ENCODE results near the gene TXNRD2.

Gene TXNRD2

DNA sequence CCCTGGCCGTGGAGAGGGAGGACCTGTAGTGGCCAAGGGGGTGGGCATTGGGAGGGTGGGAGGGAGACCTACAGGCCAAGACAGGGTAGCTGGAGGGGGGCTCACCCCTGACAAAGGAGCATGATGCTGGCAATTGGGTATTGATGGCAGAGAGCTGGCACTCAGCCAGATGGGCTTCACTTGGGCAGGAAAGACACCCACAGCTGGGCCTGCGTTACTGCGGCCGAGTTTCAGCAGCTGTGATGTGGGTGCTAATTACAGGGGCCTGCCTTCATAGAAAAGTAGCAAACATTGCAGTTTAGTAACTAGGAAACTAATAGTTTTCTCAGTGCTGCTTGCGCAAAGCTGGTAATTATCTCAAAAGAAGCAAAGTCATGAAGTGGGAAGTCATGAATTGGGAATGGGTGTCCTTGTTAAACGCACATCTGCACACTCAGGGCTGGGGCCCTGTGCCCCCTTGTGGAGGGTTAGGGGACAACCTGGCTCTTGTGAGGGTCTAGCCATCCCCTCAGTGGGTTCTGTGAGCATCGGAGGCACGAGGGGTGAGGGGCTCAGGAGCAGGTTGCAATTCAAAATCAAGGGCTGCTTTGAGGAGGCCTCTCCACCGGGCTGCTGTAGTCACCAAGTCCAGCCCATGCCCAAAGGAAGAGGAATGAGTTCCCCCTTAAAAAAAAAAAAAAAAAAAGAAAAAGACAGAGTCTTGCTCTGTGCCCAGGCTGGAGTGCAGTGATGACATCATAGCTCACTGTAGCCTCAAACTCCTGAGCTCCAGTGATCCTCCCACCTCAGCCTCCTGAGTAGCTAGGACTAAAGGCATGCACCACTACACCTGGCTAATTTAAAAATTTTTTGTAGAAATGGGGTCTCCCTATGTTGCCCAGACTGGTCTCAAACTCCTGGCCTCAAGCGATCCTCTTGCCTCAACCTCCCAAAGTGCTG is 24.4 kb upstream of the TXNRD2 start:
- Mint-ChIP-seq H3K4me3 (no peak overlapping the region), H3K9me3 (no peaks in the 10 kb centered on the region), H3K4me1 (ENCODE audit: low read depth) (peaks cover 1% of the 10 kb centered on the region), H3K36me3 (ENCODE audit: low read depth) (peaks cover 4% of the 10 kb centered on the region), H3K27ac (no peak overlapping the region), H3K27me3 (ENCODE audit: low read depth) (no peaks in the 10 kb centered on the region)
- DNase-seq (ENCODE audit: low spot score) = no peak

DNA sequence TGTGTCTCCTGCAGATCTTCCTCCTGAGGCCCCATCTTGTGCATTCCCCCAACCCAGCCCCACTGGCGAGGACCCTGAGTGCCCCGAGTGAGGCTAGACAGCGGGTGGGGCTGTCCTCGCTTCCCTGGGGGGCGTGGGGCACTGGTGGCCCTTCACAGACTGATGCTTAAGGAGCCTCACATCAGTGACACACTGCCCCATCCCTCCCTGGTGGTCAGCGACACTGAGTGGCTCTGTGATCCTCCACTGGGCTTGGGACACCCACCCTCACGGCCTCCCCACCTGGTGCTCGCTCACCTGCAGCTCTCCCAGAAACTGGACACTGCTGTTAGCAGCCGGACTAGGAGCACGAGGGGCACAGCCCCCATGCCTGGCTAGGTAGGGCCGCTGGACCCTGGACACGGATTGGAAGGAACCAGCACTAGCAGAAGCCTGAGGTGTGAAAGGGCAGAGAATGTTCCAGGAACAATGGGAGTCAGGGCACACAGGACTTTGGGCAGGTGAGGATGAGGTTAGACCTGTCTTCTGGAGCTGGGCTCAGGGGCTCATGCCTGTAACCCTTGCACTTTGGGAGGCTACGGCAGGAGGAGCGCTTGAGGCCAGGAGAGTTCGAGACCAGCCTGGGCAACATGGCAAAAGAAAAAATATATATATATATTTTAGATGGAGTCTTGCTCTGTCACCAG is 23.2 kb upstream of the TXNRD2 start:
- H3K27ac Mint-ChIP-seq = no peak overlapping the region

DNA sequence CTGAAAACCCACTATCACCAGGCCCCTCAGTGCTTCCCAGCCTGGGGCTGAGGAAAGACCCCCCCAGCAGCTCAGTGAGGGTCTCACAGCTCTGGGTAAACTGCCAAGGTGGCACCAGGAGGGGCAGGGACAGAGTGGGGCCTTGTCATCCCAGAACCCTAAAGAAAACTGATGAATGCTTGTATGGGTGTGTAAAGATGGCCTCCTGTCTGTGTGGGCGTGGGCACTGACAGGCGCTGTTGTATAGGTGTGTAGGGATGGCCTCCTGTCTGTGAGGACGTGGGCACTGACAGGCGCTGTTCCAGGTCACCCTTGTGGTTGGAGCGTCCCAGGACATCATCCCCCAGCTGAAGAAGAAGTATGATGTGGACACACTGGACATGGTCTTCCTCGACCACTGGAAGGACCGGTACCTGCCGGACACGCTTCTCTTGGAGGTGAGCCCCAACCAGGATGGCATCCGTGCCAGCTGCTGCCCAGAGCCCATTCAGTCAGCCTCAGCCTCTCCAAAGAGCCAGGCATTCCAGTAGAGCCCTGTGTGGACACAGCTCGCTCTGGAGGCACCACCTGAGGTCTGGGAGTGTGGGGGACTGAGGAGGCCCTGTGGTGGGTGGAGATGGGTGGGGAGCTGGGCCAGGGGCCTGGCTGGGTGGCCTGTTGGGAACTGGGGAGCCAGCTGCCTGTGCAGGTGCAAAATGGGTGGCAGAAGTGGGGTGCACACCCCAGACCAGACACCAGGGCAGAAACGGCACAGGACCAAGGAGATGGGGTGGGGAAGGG is 22.4 kb upstream of the TXNRD2 start:
- no peak overlapping the region for H3K4me3 Mint-ChIP-seq
- H3K36me3 Mint-ChIP-seq (ENCODE audit: low read depth) = peaks cover 4% of the 10 kb centered on the region
- no peaks in the 10 kb centered on the region for H3K27me3 Mint-ChIP-seq (ENCODE audit: low read depth)
- no peak overlapping the region for H3K27ac Mint-ChIP-seq
- H3K4me1 Mint-ChIP-seq (ENCODE audit: low read depth) = no peaks in the 10 kb centered on the region
- no peak for DNase-seq (ENCODE audit: low spot score)
- H3K9me3 Mint-ChIP-seq = no peaks in the 10 kb centered on the region

More for the DNA sequence above, 23.2 kb upstream of the TXNRD2 start:
- H3K4me3 Mint-ChIP-seq = no peak overlapping the region
- peaks cover 4% of the 10 kb centered on the region for H3K36me3 Mint-ChIP-seq (ENCODE audit: low read depth)
- H3K9me3 Mint-ChIP-seq = no peaks in the 10 kb centered on the region
- H3K4me1 Mint-ChIP-seq (ENCODE audit: low read depth) = no peaks in the 10 kb centered on the region
- DNase-seq (ENCODE audit: low spot score) = no peak
- no peaks in the 10 kb centered on the region for H3K27me3 Mint-ChIP-seq (ENCODE audit: low read depth)

DNA sequence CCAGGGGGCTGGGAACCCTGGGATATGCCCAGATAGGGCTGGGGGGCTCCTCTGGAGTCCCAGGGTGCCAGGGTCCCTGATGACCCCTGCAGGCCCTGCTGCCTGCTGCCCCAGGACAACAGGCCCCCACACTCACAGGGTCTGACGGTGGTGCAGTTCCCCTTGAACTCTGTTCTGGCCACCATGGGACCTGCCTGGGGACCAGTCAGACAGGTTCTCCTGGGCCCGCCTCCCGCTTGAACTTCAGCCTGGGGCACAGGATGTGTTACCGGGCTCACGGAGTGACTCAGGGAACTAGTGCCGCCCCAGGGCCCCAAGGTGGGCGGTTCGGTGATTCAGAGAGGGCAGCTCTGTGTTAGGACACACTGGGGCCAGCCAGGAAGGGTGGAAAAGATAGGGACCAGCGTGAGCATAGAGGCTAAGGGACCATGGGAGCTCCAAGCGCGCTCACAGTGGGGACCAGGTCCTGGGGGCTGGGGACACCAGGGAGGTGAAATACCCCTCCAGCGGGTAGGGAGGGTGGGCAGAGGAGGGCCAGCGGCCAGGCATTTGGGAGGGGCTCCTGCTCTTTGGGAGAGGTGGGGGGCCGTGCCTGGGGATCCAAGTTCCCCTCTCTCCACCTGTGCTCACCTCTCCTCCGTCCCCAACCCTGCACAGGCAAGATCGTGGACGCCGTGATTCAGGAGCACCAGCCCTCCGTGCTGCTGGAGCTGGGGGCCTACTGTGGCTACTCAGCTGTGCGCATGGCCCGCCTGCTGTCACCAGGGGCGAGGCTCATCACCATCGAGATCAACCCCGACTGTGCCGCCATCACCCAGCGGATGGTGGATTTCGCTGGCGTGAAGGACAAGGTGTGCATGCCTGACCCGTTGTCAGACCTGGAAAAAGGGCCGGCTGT is 21.5 kb upstream of the TXNRD2 start:
- H3K4me1 Mint-ChIP-seq (ENCODE audit: low read depth) = no peaks in the 10 kb centered on the region
- DNase-seq (ENCODE audit: low spot score) = peak; percentile 66
- no peaks in the 10 kb centered on the region for H3K9me3 Mint-ChIP-seq
- H3K27me3 Mint-ChIP-seq (ENCODE audit: low read depth) = no peaks in the 10 kb centered on the region
- no peak overlapping the region for H3K27ac Mint-ChIP-seq
- no peak overlapping the region for H3K4me3 Mint-ChIP-seq
- peaks cover 4% of the 10 kb centered on the region for H3K36me3 Mint-ChIP-seq (ENCODE audit: low read depth)

DNA sequence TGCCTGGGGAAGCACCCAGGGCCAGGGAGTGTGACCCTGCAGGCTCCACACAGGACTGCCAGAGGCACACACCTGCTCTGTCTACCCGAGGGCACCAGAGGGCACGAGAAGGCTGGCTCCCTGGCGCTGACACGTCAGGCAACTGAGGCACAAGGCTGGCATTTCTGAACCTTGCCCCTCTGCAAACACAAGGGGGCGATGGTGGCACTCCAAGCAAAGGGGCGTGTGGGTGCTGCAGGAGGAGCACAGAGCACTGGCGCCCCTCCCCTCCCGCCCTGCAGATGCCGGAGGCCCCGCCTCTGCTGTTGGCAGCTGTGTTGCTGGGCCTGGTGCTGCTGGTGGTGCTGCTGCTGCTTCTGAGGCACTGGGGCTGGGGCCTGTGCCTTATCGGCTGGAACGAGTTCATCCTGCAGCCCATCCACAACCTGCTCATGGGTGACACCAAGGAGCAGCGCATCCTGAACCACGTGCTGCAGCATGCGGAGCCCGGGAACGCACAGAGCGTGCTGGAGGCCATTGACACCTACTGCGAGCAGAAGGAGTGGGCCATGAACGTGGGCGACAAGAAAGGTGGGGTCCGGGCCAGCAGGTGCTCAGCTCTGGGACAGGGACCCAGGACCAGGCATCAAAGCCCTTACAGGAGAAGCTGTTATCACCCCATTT is 20.8 kb upstream of the TXNRD2 start:
- no peaks in the 10 kb centered on the region for H3K27me3 Mint-ChIP-seq (ENCODE audit: low read depth)
- H3K4me1 Mint-ChIP-seq (ENCODE audit: low read depth) = no peaks in the 10 kb centered on the region
- DNase-seq (ENCODE audit: low spot score) = peak; percentile 39
- peaks cover 4% of the 10 kb centered on the region for H3K36me3 Mint-ChIP-seq (ENCODE audit: low read depth)
- H3K9me3 Mint-ChIP-seq = no peaks in the 10 kb centered on the region
- H3K27ac Mint-ChIP-seq = no peak overlapping the region
- H3K4me3 Mint-ChIP-seq = no peak overlapping the region

DNA sequence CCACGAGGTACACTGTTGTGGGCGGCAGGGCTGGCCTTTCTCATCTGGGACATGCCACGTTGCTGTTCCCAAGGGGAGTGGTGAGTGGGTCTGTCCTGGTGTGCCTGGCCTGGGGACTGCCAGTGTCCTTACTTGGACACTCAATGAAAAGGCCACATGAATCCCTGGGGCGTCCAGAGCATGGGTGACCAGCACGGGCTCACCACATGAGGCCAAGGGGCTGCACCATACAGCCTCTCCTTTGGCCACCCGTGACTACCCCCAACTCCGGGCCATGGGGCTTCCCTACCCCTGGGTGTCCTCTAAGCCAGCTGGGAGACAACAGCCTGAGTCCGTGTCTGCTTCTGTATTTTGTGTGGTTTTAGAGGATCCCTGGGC is 20.2 kb upstream of the TXNRD2 start:
- no peak overlapping the region for H3K27ac Mint-ChIP-seq

DNA sequence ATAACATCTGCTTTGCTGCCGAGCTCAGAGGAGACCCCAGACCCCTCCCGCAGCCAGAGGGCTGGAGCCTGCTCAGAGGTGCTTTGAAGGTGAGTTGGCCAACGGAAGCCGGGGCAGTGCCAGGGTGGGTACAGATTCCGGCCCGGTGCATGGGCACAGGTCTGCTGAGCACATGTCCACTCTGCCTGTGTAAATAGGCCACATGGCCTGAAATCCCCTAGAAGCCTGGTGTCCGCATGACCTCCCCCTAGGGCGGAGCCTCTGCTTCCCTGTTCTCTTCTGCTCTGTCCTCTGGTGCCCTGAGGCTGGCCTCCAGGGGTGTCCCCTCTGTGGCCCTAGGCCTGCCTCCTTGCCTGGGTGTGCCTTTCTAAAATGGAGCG is 19.6 kb upstream of the TXNRD2 start:
- Mint-ChIP-seq H3K27ac (no peak overlapping the region), H3K4me1 (ENCODE audit: low read depth) (no peaks in the 10 kb centered on the region), H3K36me3 (ENCODE audit: low read depth) (no peaks in the 10 kb centered on the region), H3K9me3 (no peaks in the 10 kb centered on the region), H3K4me3 (no peak overlapping the region), H3K27me3 (ENCODE audit: low read depth) (no peaks in the 10 kb centered on the region)
- DNase-seq (ENCODE audit: low spot score) = no peak

More for the DNA sequence above, 20.2 kb upstream of the TXNRD2 start:
- DNase-seq (ENCODE audit: low spot score) = no peak
- no peak overlapping the region for H3K4me3 Mint-ChIP-seq
- no peaks in the 10 kb centered on the region for H3K36me3 Mint-ChIP-seq (ENCODE audit: low read depth)
- H3K9me3 Mint-ChIP-seq = no peaks in the 10 kb centered on the region
- no peaks in the 10 kb centered on the region for H3K4me1 Mint-ChIP-seq (ENCODE audit: low read depth)
- H3K27me3 Mint-ChIP-seq (ENCODE audit: low read depth) = no peaks in the 10 kb centered on the region

DNA sequence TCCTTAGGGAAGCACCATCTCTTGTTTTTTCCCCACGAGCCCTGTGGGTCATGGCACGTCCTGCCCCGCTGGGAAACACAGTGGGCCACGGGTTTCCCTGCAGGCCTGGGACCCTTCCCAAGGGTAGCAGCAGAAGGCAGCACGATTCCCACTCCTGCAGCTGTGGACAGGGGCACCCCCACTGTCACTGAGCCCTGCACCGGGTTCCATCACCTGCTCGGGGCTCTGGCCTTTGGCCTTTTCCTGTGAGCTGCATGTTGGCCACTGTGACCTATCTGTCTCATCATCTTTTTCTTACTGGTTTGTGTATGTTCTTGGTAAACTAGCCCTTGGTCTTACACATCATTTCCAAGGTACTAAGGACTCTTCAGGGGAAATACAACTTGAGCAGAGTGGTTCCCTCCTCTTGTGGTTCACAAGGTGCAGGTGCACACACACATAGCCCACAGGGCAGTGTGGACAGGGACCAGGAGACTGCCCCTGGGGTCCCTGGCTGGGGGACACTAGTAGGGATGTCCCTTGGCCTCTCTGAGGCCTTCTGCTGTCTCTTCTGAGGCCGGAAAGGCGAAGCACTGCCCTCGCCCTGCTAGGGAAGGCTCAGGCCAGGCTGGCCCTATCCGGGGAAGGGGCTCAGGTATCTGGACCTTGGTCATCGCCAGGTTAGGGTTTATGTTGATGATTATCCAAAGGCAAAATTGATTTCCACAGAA is 19.0 kb upstream of the TXNRD2 start:
- no peaks in the 10 kb centered on the region for H3K27me3 Mint-ChIP-seq (ENCODE audit: low read depth)
- H3K36me3 Mint-ChIP-seq (ENCODE audit: low read depth) = no peaks in the 10 kb centered on the region
- H3K27ac Mint-ChIP-seq = no peak overlapping the region
- no peak for DNase-seq (ENCODE audit: low spot score)
- peaks cover 2% of the 10 kb centered on the region for H3K4me1 Mint-ChIP-seq (ENCODE audit: low read depth)
- no peaks in the 10 kb centered on the region for H3K9me3 Mint-ChIP-seq
- H3K4me3 Mint-ChIP-seq = no peak overlapping the region

DNA sequence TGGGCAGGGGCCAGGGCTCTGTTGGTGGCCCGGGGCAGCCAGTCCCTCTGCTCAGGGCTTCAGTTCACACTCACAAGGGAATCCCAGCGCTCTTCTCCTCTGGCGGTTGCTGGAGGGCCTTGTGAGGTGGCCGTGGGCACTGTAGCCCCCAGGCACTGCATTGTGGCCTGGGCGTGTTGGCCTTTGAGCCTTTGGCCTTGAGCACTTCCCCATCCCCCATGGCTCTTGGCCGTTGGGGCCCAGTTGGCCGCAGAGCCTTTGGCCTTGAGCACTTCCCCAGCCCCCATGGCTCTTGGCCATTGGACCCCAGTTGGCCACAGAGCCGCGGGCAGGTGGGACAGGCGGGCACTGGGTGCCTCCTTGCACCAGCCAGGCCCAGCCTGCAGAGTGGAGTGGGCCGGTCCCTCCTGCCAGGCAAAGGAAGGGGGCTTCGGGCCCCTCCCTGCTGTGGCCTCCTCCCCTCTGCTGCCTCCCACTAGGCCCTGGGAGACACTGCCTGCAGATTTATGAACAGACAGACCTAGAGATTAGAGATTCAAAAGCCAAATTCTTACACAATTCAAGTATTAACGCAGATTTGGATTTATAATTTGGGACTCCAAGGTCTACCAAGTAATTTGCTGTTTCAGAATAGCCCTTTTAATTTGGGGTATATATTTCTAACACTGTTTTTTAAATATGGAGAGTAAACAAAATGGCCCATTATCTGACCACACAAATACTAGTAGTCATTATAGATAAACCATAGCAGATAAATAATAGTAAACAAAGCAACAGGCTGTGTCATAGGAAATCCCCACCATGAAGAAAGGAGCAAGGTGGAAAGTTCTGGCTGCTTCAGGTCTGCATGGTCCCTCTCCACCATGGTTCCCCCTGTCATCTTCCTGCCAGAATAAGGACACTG is 18.2 kb upstream of the TXNRD2 start:
- no peaks in the 10 kb centered on the region for H3K9me3 Mint-ChIP-seq
- no peak for DNase-seq (ENCODE audit: low spot score)
- H3K4me3 Mint-ChIP-seq = no peak overlapping the region
- peaks cover 6% of the 10 kb centered on the region for H3K4me1 Mint-ChIP-seq (ENCODE audit: low read depth)
- H3K27ac Mint-ChIP-seq = no peak overlapping the region
- H3K36me3 Mint-ChIP-seq (ENCODE audit: low read depth) = no peaks in the 10 kb centered on the region
- no peaks in the 10 kb centered on the region for H3K27me3 Mint-ChIP-seq (ENCODE audit: low read depth)

DNA sequence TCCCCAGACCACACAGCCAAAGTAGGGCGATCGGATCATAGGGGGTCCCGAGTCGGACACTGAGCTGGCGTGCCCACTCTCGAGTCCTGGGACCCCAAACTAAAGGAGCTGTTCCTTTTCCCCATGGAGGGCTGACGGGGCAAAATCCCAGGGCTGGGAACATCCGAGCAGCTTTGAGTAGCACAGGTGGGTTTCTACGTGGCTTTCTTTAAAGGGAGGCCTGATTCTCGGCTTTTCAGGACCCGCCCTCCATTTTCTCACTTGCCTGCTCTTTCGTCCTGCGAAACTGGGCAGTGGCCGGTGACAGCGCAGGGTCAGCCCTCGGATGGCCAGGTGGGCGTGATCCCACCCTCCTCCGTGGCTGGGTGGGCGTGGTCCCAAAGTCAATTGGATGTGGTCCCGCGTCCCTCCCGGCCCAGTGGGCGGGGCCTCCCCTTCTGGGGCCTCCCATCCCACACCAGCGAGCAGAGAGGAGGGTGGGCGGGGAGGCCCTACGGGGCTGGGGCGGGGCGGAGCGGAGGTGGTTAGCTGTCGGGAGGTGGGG is 17.5 kb upstream of the TXNRD2 start:
- no peak for DNase-seq (ENCODE audit: low spot score)
- H3K27me3 Mint-ChIP-seq (ENCODE audit: low read depth) = no peaks in the 10 kb centered on the region

DNA sequence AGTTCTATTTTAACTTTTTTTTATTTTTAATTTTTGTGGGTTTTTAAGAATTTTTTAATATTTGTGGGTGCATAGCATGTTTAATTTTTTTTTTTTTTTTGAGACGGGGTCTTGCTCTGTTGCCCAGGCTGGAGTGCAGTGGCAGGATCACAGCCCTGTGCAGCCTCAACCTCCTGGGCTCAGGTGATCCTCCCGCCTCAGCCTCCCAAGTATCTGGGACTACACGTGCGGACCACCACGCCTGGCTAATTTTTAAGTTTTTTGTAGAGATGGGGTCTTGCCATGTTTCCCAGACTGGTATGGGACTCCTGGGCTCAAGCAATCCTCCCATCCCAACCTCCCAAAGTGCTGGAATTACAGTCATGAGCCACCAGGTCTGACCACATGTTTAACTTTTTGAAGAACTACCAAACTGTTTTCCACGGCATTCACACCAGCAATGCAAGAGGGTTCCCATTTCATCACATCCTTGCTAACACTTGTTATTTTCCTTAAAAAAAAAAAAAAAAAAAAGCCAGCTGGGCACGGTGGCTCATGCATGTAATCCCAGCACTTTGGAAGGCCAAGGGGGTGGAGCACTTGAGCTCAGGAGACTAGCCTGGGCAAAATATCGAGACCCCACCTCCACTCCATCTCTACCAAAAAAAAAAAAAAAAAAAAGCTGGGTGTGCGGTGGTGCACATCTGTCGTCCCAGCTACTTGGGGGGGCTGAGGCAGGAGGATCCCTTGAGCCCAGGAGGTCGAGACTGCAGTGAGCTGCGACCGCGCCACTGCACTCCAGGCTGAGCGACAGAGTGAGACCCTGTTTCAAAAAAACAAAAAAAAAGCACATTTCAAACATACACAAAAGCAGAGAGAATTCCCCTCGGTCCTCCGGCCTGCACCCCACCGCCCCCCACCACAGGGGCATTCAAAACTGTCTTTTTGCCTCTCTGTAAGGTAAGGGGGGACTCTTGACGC is 16.7 kb upstream of the TXNRD2 start:
- Mint-ChIP-seq H3K27ac (no peak overlapping the region), H3K4me3 (no peak overlapping the region), H3K4me1 (ENCODE audit: low read depth) (peaks cover 8% of the 10 kb centered on the region), H3K36me3 (ENCODE audit: low read depth) (no peaks in the 10 kb centered on the region), H3K9me3 (no peaks in the 10 kb centered on the region), H3K27me3 (ENCODE audit: low read depth) (no peaks in the 10 kb centered on the region)
- no peak for DNase-seq (ENCODE audit: low spot score)

More for the DNA sequence above, 17.5 kb upstream of the TXNRD2 start:
- no peak overlapping the region for H3K27ac Mint-ChIP-seq
- no peaks in the 10 kb centered on the region for H3K36me3 Mint-ChIP-seq (ENCODE audit: low read depth)
- no peak overlapping the region for H3K4me3 Mint-ChIP-seq
- H3K4me1 Mint-ChIP-seq (ENCODE audit: low read depth) = peaks cover 6% of the 10 kb centered on the region
- no peaks in the 10 kb centered on the region for H3K9me3 Mint-ChIP-seq
